Measurements from ENCODE around the gene GTSF1L. TPM values are rescaled to one million over a fixed set of nuclear protein-coding genes. Genes with fewer than 3 reads are reported as not detected.

GTSF1L gene
- total and polyA plus RNA-seq, 8 donors = not detected

DNA sequence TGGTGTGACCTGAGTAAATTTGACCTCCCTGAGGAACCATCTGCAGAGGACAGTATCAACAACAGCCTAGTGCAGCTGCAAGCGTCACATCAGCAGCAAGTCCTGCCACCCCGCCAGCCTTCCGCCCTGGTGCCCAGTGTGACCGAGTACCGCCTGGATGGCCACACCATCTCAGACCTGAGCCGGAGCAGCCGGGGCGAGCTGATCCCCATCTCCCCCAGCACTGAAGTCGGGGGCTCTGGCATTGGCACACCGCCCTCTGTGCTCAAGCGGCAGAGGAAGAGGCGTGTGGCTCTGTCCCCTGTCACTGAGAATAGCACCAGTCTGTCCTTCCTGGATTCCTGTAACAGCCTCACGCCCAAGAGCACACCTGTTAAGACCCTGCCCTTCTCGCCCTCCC, 24.3 kb downstream of the GTSF1L start:
- DNase-seq (no peak), ATAC-seq (no peak), FAIRE-seq (no peak)
- TF ChIP-seq, protein P1, sequence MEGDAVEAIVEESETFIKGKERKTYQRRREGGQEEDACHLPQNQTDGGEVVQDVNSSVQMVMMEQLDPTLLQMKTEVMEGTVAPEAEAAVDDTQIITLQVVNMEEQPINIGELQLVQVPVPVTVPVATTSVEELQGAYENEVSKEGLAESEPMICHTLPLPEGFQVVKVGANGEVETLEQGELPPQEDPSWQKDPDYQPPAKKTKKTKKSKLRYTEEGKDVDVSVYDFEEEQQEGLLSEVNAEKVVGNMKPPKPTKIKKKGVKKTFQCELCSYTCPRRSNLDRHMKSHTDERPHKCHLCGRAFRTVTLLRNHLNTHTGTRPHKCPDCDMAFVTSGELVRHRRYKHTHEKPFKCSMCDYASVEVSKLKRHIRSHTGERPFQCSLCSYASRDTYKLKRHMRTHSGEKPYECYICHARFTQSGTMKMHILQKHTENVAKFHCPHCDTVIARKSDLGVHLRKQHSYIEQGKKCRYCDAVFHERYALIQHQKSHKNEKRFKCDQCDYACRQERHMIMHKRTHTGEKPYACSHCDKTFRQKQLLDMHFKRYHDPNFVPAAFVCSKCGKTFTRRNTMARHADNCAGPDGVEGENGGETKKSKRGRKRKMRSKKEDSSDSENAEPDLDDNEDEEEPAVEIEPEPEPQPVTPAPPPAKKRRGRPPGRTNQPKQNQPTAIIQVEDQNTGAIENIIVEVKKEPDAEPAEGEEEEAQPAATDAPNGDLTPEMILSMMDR (IDR thresholded peaks at IDR 0.05) = no peak
- whole genome bisulfite sequencing, 2 donors = 97 to 99% methylated on average over 14 of the region's 14 CpGs
- H3K4me1 ChIP-seq = no peaks in the 10 kb centered on the region
- H3K27ac ChIP-seq = no peak overlapping the region
- H3K36me3 ChIP-seq = peaks cover 0 to 35% (median 0%) of the 10 kb centered on the region in 3 donors
- H3K9me3 ChIP-seq = no peaks in the 10 kb centered on the region
- no peak overlapping the region for H3K4me3 ChIP-seq
- no peaks in the 10 kb centered on the region for H3K27me3 ChIP-seq
- intact Hi-C loops (cut with DNase I) = no loop called here

DNA sequence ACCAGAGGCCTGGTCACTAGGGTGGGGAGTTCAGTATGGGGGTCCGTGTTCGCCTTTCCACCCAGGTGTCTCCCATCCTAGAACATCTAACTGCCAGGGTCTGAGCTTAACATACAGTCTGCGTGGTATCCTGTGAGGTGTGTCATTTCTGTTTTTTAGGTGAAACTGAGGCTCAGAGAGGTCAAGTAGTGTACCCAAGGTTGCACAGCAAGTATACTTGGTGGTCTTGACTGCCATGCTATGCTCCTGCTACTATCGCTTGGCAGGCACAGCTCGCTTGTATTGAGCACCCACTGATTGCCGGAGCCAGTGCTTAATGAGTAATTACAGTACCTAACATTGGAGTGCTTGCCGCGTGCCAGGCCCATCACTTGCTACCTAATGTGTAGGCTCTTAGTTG, 26.2 kb downstream of the GTSF1L start:
- FAIRE-seq = no peak
- WGBS, 2 donors = 95 to 98% methylated on average over 8 of the region's 8 CpGs

DNA sequence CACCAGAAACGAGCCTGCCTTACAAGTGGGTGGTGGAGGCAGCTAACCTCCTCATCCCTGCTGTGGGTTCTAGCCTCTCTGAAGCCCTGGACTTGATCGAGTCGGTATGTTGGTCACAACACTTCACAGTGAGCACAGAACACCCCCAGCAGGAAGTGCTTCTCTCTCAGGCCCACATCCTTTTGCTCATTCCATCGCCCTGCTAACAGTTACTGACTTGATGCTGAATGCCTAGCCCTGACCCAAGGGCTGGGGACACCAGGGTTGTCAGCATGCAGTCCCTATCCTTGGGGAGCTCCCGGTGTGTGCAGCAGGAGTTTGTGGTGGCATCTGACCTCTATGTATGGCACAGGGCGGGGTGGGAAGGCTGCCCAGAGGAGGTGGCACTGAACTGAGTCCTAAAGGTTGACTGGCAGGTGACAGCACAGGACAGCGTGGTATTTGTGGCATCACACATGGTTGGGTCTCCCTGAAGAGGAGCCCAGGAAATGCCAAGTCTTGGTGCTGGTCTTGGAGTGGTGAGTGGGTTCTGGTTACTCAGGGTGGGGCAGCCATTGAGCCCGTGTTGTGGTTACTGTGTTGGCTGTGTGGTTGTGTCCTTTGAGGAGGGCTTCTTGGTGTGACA, 26.7 kb downstream of the GTSF1L start:
- FAIRE-seq = no peak

More for the DNA sequence above, 26.2 kb downstream of the GTSF1L start:
- no peaks in the 10 kb centered on the region for H3K4me1 ChIP-seq
- H3K36me3 ChIP-seq = peaks cover 0 to 33% (median 0%) of the 10 kb centered on the region in 3 donors
- intact Hi-C loops (cut with DNase I) = no loop called here
- ATAC-seq (no peak), DNase-seq (no peak)
- TF ChIP-seq, protein P1 (IDR thresholded peaks at IDR 0.05) = no peak
- no peaks in the 10 kb centered on the region for H3K9me3 ChIP-seq
- H3K27ac ChIP-seq = no peak overlapping the region
- H3K4me3 ChIP-seq = no peak overlapping the region
- H3K27me3 ChIP-seq = no peaks in the 10 kb centered on the region

DNA sequence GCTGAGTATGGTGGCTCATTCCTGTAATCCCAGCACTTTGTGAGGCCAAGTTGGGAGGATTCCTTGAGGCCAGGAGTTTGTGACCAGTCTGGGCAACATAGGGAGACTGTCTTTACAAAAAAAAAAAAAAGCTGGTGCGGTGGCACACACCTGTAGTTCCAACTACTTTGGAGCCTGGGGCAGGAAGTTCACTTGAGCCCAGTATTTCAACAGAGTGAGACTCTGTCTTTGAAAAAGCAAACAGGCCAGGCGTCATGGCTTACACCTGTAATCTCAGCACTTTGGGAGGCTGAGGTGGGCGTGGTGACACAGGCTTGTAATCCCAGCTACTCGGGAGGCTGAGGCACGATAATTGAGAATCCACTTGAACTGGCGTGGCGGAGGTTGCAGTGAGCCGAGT, 31.2 kb downstream of the GTSF1L start:
- no peak for ATAC-seq
- no peak for FAIRE-seq
- WGBS, 2 donors = 90 to 92% methylated on average over 8 of the region's 8 CpGs
- H3K36me3 ChIP-seq = peaks cover 0 to 20% (median 0%) of the 10 kb centered on the region in 3 donors
- H3K4me3 ChIP-seq = no peak overlapping the region
- H3K27me3 ChIP-seq = no peaks in the 10 kb centered on the region
- H3K4me1 ChIP-seq = no peaks in the 10 kb centered on the region
- no peak for DNase-seq
- TF ChIP-seq, protein P1 (IDR thresholded peaks at IDR 0.05) = no peak
- H3K27ac ChIP-seq = no peak overlapping the region
- H3K9me3 ChIP-seq = no peaks in the 10 kb centered on the region
- intact Hi-C loops (cut with DNase I) = no loop called here

More for the DNA sequence above, 26.7 kb downstream of the GTSF1L start:
- 90 to 96% methylated on average over 8 of the region's 8 CpGs for WGBS, 2 donors
- Histone ChIP-seq H3K27me3 (no peaks in the 10 kb centered on the region), H3K27ac (no peak overlapping the region), H3K4me1 (no peaks in the 10 kb centered on the region), H3K4me3 (no peak overlapping the region), H3K9me3 (no peaks in the 10 kb centered on the region), H3K36me3 (peaks cover 0 to 28% (median 0%) of the 10 kb centered on the region in 3 donors)
- intact Hi-C loops (cut with DNase I) = no loop called here
- DNase-seq = no peak
- no peak for ATAC-seq
- TF ChIP-seq, protein P1 (IDR thresholded peaks at IDR 0.05) = no peak

DNA sequence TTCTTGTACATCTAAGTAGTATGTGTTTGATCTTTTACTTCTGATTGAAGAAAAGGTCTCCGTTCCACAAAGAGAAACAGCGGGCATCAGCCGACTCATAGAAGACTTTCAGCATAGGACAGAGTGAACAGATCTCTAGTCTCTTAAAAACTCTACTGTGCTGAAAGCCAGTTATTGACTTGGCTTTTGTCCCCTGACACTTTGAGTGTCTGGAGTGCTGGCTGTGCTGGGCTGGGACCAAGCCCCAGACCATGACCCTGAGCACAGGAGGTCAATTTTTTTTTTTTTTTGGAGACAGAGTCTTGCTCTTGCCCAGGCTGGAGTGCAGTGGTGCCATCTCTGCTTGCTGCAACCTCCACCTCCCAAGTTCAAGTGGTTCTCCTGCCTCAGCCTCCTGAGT, 32.0 kb downstream of the GTSF1L start:
- Histone ChIP-seq H3K4me3 (no peak overlapping the region), H3K27ac (no peak overlapping the region), H3K4me1 (no peaks in the 10 kb centered on the region), H3K9me3 (no peaks in the 10 kb centered on the region), H3K27me3 (no peaks in the 10 kb centered on the region), H3K36me3 (peaks cover 0 to 12% (median 0%) of the 10 kb centered on the region in 3 donors)
- DNase-seq (no peak), ATAC-seq (no peak), FAIRE-seq (no peak)
- intact Hi-C loops (cut with DNase I) = loop anchor here in 1 of 3 donors (5.0 kb wide), 1 partner anchor 157 kb away; no protein-coding TSS in a partner anchor
- TF ChIP-seq, protein P1 (IDR thresholded peaks at IDR 0.05) = no peak
- 96 to 98% methylated on average over 3 of the region's 3 CpGs for WGBS, 2 donors

Measured in pancreas (tissue), 10 donors.